SU-DHL-6 (cell line): Measurements from ENCODE around the gene CAPN13.

Experiments
- CTCF ChIP-seq: fragments of 200-600 bp; sonication (generic); IDR thresholded peaks from one replicate; pipeline ENCODE4 v1.5.1; 2017; ENCODE audit warnings: antibody characterized with exemption, mild to moderate bottlenecking, low read length, moderate library complexity; ENCODE audit not compliant: insufficient read depth, poor library complexity, severe bottlenecking
- EZH2phosphoT487 ChIP-seq: fragments of 200-600 bp; sonication (generic), shearing (Covaris generic); conservative IDR thresholded peaks from 2 replicates; pipeline ENCODE4 v1.6.1; 2018; ENCODE audit warnings: mild to moderate bottlenecking, antibody characterized with exemption, low read length, moderate library complexity, mixed read lengths

GRCh38 chr2:30679426-30680088, 127.7 kb downstream of the CAPN13 start:
- TF ChIP-seq EZH2phosphoT487 (no peak), CTCF (no peak)
